HEK293 (cell line): ENCODE results near the gene TRAPPC12.

ENCODE experiments used
- BCL11A ChIP-seq: fragments of 450-650 bp; formaldehyde crosslinking; IDR thresholded peaks from 2 replicates; pipeline ENCODE4 v1.5.1; 2016; ENCODE audit warnings: low read depth, missing biosample characterization, missing genetic modification characterization
- EGR2 ChIP-seq: fragments of 450-650 bp; formaldehyde crosslinking; IDR thresholded peaks from 2 replicates; pipeline ENCODE4 v1.5.1; 2016; ENCODE audit warnings: low read depth, missing biosample characterization, missing genetic modification characterization
- KLF16 ChIP-seq: fragments of 450-650 bp; formaldehyde crosslinking; IDR thresholded peaks from 2 replicates; pipeline ENCODE4 v1.5.1; 2017; ENCODE audit warnings: missing biosample characterization, missing genetic modification characterization
- SETDB1 ChIP-seq: IDR thresholded peaks from one replicate; pipeline ENCODE4 v1.6.1; 2017; ENCODE audit warnings: mild to moderate bottlenecking, low read length, moderate library complexity, mixed read lengths; ENCODE audit not compliant: insufficient read length
- ZFP41 ChIP-seq: fragments of 450-650 bp; formaldehyde crosslinking; IDR thresholded peaks from 2 replicates; pipeline ENCODE4 v1.5.1; 2016; ENCODE audit warnings: missing biosample characterization, missing genetic modification characterization, borderline replicate concordance
- ZNF24 ChIP-seq: fragments of 450-650 bp; formaldehyde crosslinking; IDR thresholded peaks from 2 replicates; pipeline ENCODE4 v1.5.1; 2016; ENCODE audit warnings: missing biosample characterization, missing genetic modification characterization
- ZNF302 ChIP-seq: fragments of 450-650 bp; formaldehyde crosslinking; IDR thresholded peaks from 2 replicates; pipeline ENCODE4 v1.5.1; 2016; ENCODE audit warnings: missing biosample characterization, missing genetic modification characterization, low read depth
- ZNF335 ChIP-seq: fragments of 450-650 bp; formaldehyde crosslinking; conservative IDR thresholded peaks from 2 replicates; pipeline ENCODE4 v1.5.1; 2016; ENCODE audit warnings: missing biosample characterization, missing genetic modification characterization
- ZNF510 ChIP-seq: fragments of 450-650 bp; formaldehyde crosslinking; IDR thresholded peaks from 2 replicates; pipeline ENCODE4 v1.5.1; 2018; ENCODE audit warnings: mild to moderate bottlenecking, missing genetic modification characterization, missing biosample characterization; ENCODE audit not compliant: insufficient replicate concordance
- ZNF76 ChIP-seq: fragments of 450-650 bp; formaldehyde crosslinking; IDR thresholded peaks from 2 replicates; pipeline ENCODE4; 2016; ENCODE audit warnings: low read depth, missing biosample characterization, missing genetic modification characterization, borderline replicate concordance
- TF ChIP-seq, protein P1 (sequence below): fragments of 450-650 bp; formaldehyde crosslinking; IDR thresholded peaks from 2 replicates; pipeline ENCODE4 v1.5.1; 2017; ENCODE audit warnings: missing biosample characterization, missing genetic modification characterization
- TF ChIP-seq, protein P2 (sequence below): fragments of 450-650 bp; formaldehyde crosslinking; IDR thresholded peaks from 2 replicates; pipeline ENCODE4 v1.5.1; 2016; ENCODE audit warnings: missing biosample characterization, missing genetic modification characterization
- TF ChIP-seq, protein P3 (sequence below): fragments of 450-650 bp; formaldehyde crosslinking; IDR thresholded peaks from 2 replicates; pipeline ENCODE4 v1.5.1; 2016; ENCODE audit warnings: missing biosample characterization, missing genetic modification characterization
- TF ChIP-seq, protein P4 (sequence below): fragments of 450-650 bp; formaldehyde crosslinking; IDR thresholded peaks from 2 replicates; pipeline ENCODE4 v1.5.1; 2017; ENCODE audit warnings: missing biosample characterization, missing genetic modification characterization

DNA sequence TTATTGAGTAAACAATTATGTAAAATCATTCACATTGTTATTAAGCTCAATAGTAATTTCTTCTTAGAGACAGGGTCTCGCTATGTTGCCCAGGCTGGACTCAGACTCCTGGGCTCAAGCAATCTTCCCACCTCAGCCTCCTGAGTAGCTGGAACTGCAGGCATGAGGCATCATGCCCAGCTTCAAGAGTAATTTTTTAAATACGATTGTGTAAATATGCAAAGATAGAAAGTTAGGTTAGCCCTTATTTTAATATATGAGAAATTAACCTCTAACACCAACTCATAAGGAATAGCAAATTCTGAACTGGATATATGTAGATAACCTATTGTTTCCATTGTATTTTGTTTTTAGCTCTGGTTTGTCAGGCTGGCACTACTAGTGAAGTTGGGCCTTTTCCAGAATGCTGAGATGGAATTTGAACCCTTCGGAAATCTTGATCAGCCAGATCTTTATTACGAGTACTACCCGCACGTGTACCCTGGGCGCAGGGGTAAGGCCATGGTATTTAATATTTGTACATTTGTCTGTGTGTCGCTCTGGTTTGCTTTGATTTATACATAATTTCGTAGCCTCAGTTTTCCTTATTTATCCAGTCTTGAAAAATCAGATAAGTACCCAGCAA, 44.8 kb downstream of the TRAPPC12 start:
- TF ChIP-seq SETDB1 (no peak), ZNF76 (tag by site-specific recombination) (no peak), ZNF302 (tag by site-specific recombination) (no peak), ZNF335 (tag by site-specific recombination) (no peak), ZFP41 (tag by site-specific recombination) (no peak), ZNF24 (tag by site-specific recombination) (no peak), ZNF510 (tag by site-specific recombination) (no peak), KLF16 (tag by site-specific recombination) (no peak), BCL11A (tag by site-specific recombination) (no peak), EGR2 (tag by site-specific recombination) (no peak)
- TF ChIP-seq, protein P1, sequence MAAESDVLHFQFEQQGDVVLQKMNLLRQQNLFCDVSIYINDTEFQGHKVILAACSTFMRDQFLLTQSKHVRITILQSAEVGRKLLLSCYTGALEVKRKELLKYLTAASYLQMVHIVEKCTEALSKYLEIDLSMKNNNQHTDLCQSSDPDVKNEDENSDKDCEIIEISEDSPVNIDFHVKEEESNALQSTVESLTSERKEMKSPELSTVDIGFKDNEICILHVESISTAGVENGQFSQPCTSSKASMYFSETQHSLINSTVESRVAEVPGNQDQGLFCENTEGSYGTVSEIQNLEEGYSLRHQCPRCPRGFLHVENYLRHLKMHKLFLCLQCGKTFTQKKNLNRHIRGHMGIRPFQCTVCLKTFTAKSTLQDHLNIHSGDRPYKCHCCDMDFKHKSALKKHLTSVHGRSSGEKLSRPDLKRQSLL: no peak
- TF ChIP-seq, protein P2, sequence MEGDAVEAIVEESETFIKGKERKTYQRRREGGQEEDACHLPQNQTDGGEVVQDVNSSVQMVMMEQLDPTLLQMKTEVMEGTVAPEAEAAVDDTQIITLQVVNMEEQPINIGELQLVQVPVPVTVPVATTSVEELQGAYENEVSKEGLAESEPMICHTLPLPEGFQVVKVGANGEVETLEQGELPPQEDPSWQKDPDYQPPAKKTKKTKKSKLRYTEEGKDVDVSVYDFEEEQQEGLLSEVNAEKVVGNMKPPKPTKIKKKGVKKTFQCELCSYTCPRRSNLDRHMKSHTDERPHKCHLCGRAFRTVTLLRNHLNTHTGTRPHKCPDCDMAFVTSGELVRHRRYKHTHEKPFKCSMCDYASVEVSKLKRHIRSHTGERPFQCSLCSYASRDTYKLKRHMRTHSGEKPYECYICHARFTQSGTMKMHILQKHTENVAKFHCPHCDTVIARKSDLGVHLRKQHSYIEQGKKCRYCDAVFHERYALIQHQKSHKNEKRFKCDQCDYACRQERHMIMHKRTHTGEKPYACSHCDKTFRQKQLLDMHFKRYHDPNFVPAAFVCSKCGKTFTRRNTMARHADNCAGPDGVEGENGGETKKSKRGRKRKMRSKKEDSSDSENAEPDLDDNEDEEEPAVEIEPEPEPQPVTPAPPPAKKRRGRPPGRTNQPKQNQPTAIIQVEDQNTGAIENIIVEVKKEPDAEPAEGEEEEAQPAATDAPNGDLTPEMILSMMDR (tag by site-specific recombination): no peak
- TF ChIP-seq, protein P3, sequence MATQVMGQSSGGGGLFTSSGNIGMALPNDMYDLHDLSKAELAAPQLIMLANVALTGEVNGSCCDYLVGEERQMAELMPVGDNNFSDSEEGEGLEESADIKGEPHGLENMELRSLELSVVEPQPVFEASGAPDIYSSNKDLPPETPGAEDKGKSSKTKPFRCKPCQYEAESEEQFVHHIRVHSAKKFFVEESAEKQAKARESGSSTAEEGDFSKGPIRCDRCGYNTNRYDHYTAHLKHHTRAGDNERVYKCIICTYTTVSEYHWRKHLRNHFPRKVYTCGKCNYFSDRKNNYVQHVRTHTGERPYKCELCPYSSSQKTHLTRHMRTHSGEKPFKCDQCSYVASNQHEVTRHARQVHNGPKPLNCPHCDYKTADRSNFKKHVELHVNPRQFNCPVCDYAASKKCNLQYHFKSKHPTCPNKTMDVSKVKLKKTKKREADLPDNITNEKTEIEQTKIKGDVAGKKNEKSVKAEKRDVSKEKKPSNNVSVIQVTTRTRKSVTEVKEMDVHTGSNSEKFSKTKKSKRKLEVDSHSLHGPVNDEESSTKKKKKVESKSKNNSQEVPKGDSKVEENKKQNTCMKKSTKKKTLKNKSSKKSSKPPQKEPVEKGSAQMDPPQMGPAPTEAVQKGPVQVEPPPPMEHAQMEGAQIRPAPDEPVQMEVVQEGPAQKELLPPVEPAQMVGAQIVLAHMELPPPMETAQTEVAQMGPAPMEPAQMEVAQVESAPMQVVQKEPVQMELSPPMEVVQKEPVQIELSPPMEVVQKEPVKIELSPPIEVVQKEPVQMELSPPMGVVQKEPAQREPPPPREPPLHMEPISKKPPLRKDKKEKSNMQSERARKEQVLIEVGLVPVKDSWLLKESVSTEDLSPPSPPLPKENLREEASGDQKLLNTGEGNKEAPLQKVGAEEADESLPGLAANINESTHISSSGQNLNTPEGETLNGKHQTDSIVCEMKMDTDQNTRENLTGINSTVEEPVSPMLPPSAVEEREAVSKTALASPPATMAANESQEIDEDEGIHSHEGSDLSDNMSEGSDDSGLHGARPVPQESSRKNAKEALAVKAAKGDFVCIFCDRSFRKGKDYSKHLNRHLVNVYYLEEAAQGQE: no peak
- TF ChIP-seq, protein P4, sequence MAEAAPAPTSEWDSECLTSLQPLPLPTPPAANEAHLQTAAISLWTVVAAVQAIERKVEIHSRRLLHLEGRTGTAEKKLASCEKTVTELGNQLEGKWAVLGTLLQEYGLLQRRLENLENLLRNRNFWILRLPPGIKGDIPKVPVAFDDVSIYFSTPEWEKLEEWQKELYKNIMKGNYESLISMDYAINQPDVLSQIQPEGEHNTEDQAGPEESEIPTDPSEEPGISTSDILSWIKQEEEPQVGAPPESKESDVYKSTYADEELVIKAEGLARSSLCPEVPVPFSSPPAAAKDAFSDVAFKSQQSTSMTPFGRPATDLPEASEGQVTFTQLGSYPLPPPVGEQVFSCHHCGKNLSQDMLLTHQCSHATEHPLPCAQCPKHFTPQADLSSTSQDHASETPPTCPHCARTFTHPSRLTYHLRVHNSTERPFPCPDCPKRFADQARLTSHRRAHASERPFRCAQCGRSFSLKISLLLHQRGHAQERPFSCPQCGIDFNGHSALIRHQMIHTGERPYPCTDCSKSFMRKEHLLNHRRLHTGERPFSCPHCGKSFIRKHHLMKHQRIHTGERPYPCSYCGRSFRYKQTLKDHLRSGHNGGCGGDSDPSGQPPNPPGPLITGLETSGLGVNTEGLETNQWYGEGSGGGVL (tag by site-specific recombination): no peak
